Measurements from ENCODE around the gene LRRC2. TPM values are rescaled to one million over a fixed set of nuclear protein-coding genes. Genes with fewer than 3 reads are reported as not detected.

Gene LRRC2
- total and polyA plus RNA-seq, 9 of the 15 experiments (the other 6 are each of a cell fraction or from before 2014, with no cell fraction given), result 0.01 to 0.04 (median 0.03) TPM; not detected in 5

DNA sequence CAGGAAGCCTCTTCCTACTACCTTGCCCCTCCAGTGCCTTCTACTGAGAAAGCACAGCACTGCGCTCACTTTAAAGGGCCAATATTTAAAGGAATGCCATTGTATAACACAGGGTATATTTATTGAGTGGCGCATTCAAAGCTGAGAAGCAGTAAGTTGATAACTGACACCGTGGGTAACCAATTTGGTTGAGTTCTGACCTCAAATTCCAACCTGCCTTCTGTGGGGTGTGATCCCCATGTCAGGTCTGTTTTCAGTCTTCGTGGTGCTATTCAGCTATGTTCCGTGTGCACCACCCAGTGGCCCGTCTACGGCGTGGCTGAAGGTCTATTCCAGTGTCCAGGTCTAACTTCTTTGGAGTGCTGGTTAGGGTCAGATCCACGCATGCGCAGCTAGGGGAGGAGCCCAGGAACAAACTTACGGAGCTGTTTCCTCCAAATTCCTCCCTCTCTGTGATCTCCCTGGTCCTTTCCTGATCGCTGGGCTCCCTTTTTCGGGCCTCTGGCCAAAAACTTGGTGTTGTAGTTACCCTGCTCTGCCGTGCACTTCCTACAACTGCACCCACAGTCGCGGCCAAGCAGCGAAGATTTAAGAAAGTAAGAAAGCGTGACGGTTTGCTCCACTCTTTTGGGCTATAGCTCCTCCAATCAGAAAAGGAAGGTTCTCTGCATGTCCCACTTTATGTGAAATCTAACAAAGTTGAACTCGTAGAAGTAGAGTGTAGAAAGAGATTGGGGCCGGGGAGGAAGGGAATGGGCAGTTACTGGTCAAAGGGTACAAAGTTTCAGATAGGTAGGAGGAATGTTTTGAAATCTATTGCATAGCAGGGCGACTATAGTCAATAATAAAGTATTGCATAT, 7.7 kb downstream of the LRRC2 start:
- Histone ChIP-seq H3K79me2 (ENCODE audit: control insufficient read depth, insufficient read depth, low read length) (no peaks in the 10 kb centered on the region), H3K4me3 (peak overlapping the region; percentile 28), H3K4me1 (replicated peaks in 1 of 2; ENCODE audit: control insufficient read depth in 2 of 2, insufficient read depth in 2 of 2, low read length in 2 of 2) (peaks cover 11 to 12% of the 10 kb centered on the region in 2 experiments; a peak in 4 of 5 replicates), H3K9ac (ENCODE audit: insufficient read depth in 1 of 2, low read depth in 2 of 2, low read length in 2 of 2) (peak overlapping the region; percentile 52 to 69; a peak in 3 of 4 replicates), H3K36me3 (ENCODE audit: control insufficient read depth, insufficient read depth, low read length) (no peaks in the 10 kb centered on the region), H2AFZ (ENCODE audit: low read depth, low read length) (peak overlapping the region; percentile 98), H3K27me3 (ENCODE audit: control insufficient read depth in 2 of 2, insufficient read depth in 2 of 2, low read length in 2 of 2) (no peaks in the 10 kb centered on the region; a peak in 1 of 5 replicates), H3K9me1 (ENCODE audit: control insufficient read depth, insufficient read depth, low read length) (no peaks in the 10 kb centered on the region), H4K20me1 (replicated peaks; ENCODE audit: control insufficient read depth, insufficient read depth, low read length) (no peaks in the 10 kb centered on the region), H3K27ac (ENCODE audit: extremely low read depth, low read depth, low read length) (peak overlapping the region; percentile 21; the same call in 2 of the 3 replicates), H3K9me3 (replicated peaks; ENCODE audit: control insufficient read depth, insufficient read depth, low read depth, low read length) (no peaks in the 10 kb centered on the region), H3K4me2 (ENCODE audit: insufficient read depth, low read length) (peak overlapping the region; percentile 80)
- FAIRE-seq (peak; percentile 99), DNase-seq (ENCODE audit: extremely low read depth in 1 of 4, low spot score in 3 of 4) (peak; percentile 95 to 98 (median 98)), ATAC-seq (peak; percentile 100)
- WGBS (ENCODE audit: insufficient coverage, low coverage, missing lambda C conversion rate), result 24% methylated on average over 22 of the region's 22 CpGs
- intact Hi-C loops (cut with micrococcal nuclease) (loop anchor here (1.0 kb wide), 4 partner anchors 62 to 130 kb away; no protein-coding TSS in a partner anchor), in situ Hi-C loops (cut with MboI) (loop anchor here (5.0 kb wide), 2 partner anchors 71 to 74 kb away; no protein-coding TSS in a partner anchor)
- ChIA-PET CTCF (ENCODE audit: low intra/inter-chr PET ratio) (interaction anchor here (0.7 to 6.8 kb wide), 6 partner anchors 61 to 130 kb away, joined by 3 to 177 read pairs (median 6); partner anchors contain the start of gene RTP3), POLR2A (interaction anchor here (0.5 to 2.5 kb wide), 10 partner anchors 9 to 429 kb away, joined by 3 to 25 read pairs (median 4); partner anchors contain the start of gene RTP3)
- no TSS peak for BruUV-seq (replicated peaks)
- TF ChIP-seq ZNF668 (CRISPR knock-in tag; IDR thresholded peaks at IDR 0.05), result no peak
- peak; percentile 71; the same call in 1 of the 2 replicates for TF ChIP-seq ZNF76 (CRISPR knock-in tag; IDR thresholded peaks at IDR 0.05; ENCODE audit: borderline replicate concordance)
- no peak for TF ChIP-seq STAT6 (CRISPR knock-in tag; IDR thresholded peaks at IDR 0.05)
- no peak for TF ChIP-seq HIVEP1 (CRISPR knock-in tag; IDR thresholded peaks at IDR 0.05)
- no peak for TF ChIP-seq RFX7 (CRISPR knock-in tag; IDR thresholded peaks at IDR 0.05)
- TF ChIP-seq, protein P1, sequence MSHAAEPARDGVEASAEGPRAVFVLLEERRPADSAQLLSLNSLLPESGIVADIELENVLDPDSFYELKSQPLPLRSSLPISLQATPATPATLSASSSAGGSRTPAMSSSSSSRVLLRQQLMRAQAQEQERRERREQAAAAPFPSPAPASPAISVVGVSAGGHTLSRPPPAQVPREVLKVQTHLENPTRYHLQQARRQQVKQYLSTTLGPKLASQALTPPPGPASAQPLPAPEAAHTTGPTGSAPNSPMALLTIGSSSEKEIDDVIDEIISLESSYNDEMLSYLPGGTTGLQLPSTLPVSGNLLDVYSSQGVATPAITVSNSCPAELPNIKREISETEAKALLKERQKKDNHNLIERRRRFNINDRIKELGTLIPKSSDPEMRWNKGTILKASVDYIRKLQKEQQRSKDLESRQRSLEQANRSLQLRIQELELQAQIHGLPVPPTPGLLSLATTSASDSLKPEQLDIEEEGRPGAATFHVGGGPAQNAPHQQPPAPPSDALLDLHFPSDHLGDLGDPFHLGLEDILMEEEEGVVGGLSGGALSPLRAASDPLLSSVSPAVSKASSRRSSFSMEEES (CRISPR knock-in tag; IDR thresholded peaks at IDR 0.05), result no peak
- TF ChIP-seq SIN3A (IDR thresholded peaks at IDR 0.05; ENCODE audit: borderline replicate concordance in 2 of 2, control insufficient read depth in 1 of 2, low read depth in 2 of 2, low read length in 2 of 2), result no peak
- TF ChIP-seq MTA2 (IDR thresholded peaks at IDR 0.05; ENCODE audit: low read depth), result no peak
- TF ChIP-seq ZFP30 (CRISPR knock-in tag; IDR thresholded peaks at IDR 0.05; ENCODE audit: borderline replicate concordance), result no peak
- TF ChIP-seq CHD4 (IDR thresholded peaks at IDR 0.05; ENCODE audit: insufficient read depth, insufficient replicate concordance, low read depth, low read length, poor library complexity, severe bottlenecking), result no peak
- no peak for TF ChIP-seq NUFIP1 (IDR thresholded peaks at IDR 0.05; ENCODE audit: partially characterized antibody)
- peak; percentile 11 for TF ChIP-seq ZFP36 (IDR thresholded peaks at IDR 0.05; ENCODE audit: low read depth, low read length, partially characterized antibody)
- no peak for TF ChIP-seq RBBP5 (IDR thresholded peaks at IDR 0.05; ENCODE audit: borderline replicate concordance, insufficient read depth, low read length, poor library complexity, severe bottlenecking)
- peak; percentile 55; the same call in 1 of the 2 replicates for TF ChIP-seq SIN3B (IDR thresholded peaks at IDR 0.05; ENCODE audit: low read depth)
- no peak for TF ChIP-seq BHLHE40 (IDR thresholded peaks at IDR 0.05; ENCODE audit: low read length)
- no peak for TF ChIP-seq NFIC (IDR thresholded peaks at IDR 0.05)
